GM23248 (cell line): Measurements from ENCODE around the gene ELL2. TPM values are rescaled to one million over a fixed set of nuclear protein-coding genes. Genes with fewer than 3 reads are reported as not detected.

Experiments
- DNase-seq: peaks from one replicate; pipeline ENCODE4 v3.0.0-alpha.2; 2015
- H2AFZ ChIP-seq: fragments of 200-600 bp; sonication (generic); 2 replicates; pipeline ENCODE4 v1.6.1; 2016; ENCODE audit warnings: antibody characterized with exemption
- H3F3A ChIP-seq: fragments of 200-600 bp; sonication (generic); 2 replicates; pipeline ENCODE4 v1.6.1; 2016; ENCODE audit warnings: mild to moderate bottlenecking, antibody characterized with exemption, mixed run types; ENCODE audit not compliant: insufficient read depth
- H3K27ac ChIP-seq: fragments of 200-600 bp; sonication (generic); 2 replicates; pipeline ENCODE4 v1.5.1; 2016; ENCODE audit warnings: mild to moderate bottlenecking
- H3K27me3 ChIP-seq: fragments of 200-600 bp; sonication (generic); replicated peaks from 2 replicates; pipeline ENCODE4 v1.6.1; 2016; ENCODE audit warnings: mild to moderate bottlenecking; ENCODE audit not compliant: insufficient read depth
- H3K36me3 ChIP-seq: fragments of 200-600 bp; sonication (generic); 2 replicates; pipeline ENCODE4 v1.6.1; 2016; ENCODE audit warnings: low read depth, mild to moderate bottlenecking
- H3K4me1 ChIP-seq: fragments of 200-600 bp; sonication (generic); 2 replicates; pipeline ENCODE4 v1.6.1; 2016; ENCODE audit warnings: mild to moderate bottlenecking; ENCODE audit not compliant: insufficient read depth
- H3K4me2 ChIP-seq: fragments of 200-600 bp; sonication (generic); one replicate; pipeline ENCODE4 v1.6.1; 2016; ENCODE audit warnings: mild to moderate bottlenecking; ENCODE audit not compliant: unreplicated experiment
- H3K4me3 ChIP-seq: fragments of 200-600 bp; sonication (generic); 2 replicates; pipeline ENCODE4 v1.5.1; 2016; ENCODE audit warnings: mild to moderate bottlenecking
- H3K79me2 ChIP-seq: fragments of 200-600 bp; sonication (generic); 2 replicates; pipeline ENCODE4 v1.6.1; 2016; ENCODE audit warnings: mild to moderate bottlenecking; ENCODE audit not compliant: insufficient read depth
- H3K9ac ChIP-seq: fragments of 200-600 bp; sonication (generic); 2 replicates; pipeline ENCODE4 v1.6.1; 2016; ENCODE audit warnings: mild to moderate bottlenecking
- H3K9me2 ChIP-seq: fragments of 200-600 bp; sonication (generic); 2 replicates; pipeline ENCODE4 v1.6.1; 2016; ENCODE audit warnings: mixed run types, mild to moderate bottlenecking, moderate library complexity; ENCODE audit not compliant: insufficient read depth
- H3K9me3 ChIP-seq: fragments of 200-600 bp; sonication (generic); one replicate; pipeline ENCODE4 v1.6.1; 2017; ENCODE audit warnings: low read depth
- H4K20me1 ChIP-seq: fragments of 200-600 bp; sonication (generic); 2 replicates; pipeline ENCODE4 v1.6.0; 2016; ENCODE audit not compliant: insufficient read depth
- EZH2 ChIP-seq: fragments of 200-600 bp; sonication (generic); IDR thresholded peaks from 2 replicates; pipeline ENCODE4 v1.6.1; 2018; ENCODE audit warnings: antibody characterized with exemption, mild to moderate bottlenecking; ENCODE audit not compliant: insufficient read depth, poor library complexity, severe bottlenecking
- EZH2phosphoT487 ChIP-seq: fragments of 200-600 bp; sonication (generic); IDR thresholded peaks from 2 replicates; pipeline ENCODE4 v1.6.1; 2018; ENCODE audit warnings: antibody characterized with exemption, moderate library complexity, mild to moderate bottlenecking, low read depth; ENCODE audit not compliant: insufficient read depth
- WGBS, 2 experiments: methylation state at CpG; one replicate each; pipeline ENCODE4 v1.1.6; 2015 to 2017; ENCODE audit warnings: low lambda C conversion rate in 2 of 2, low coverage in 1 of 2; ENCODE audit errors: missing lambda C conversion rate in 2 of 2; 5-methylcytosine and 5-hydroxymethylcytosine counted together
- in situ Hi-C: fragments of 300-500 bp; cut with MboI; formaldehyde crosslinking; loops from 2 replicates; pipeline ENCODE4 v1.15.0; 2020
- polyA plus RNA-seq: library from polyadenylated mRNA; unstranded; fragments of >200 nt; fragmentation: Nextera tagmentation; extraction: Ambion mirVana; gene quantifications from 2 replicates; pipeline ENCODE4 v1.2.1, GENCODE V29; 2016
- total RNA-seq: library from RNA; depleted of rRNA; stranded (reverse); fragments of >200 nt; shearing (Covaris generic); gene quantifications from 2 replicates; pipeline ENCODE4 v1.2.3, GENCODE V29; 2014

Gene ELL2
- total and polyA plus RNA-seq, 2 experiments from 2014 or later, result 159 to 243 TPM

DNA sequence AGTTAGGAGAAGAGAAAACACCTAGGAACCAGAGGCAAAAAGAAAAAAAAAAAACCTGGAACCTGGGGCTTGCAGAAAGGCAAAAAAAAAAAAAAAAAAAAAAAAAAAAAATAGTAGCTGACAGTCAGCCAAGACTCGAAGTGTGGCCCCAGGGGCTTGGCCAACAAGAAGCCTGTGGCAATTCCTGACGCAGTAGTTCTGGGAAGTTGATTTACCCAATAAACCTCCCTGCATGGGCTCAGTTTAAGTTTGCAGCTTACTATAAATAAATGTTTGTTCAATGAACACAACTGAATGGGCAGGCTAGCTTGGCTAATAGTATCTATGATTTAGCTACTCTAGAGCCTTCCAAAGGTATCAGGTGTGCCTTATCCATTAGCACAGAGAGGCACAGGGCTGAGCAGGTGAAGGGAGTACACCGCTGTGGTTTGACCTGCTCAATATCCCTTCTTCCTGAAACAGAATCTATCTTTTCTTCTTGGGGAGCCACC lies 117.9 kb downstream of the ELL2 start:
- peaks cover 44% of the 10 kb centered on the region for H3K4me1 ChIP-seq
- peak; percentile 56 for DNase-seq
- WGBS, 2 experiments, result 65 to 73% methylated on average over 3 of the region's 3 CpGs
- H3K9ac ChIP-seq, result no peak overlapping the region
- H3F3A ChIP-seq, result peaks cover 18% of the 10 kb centered on the region
- H2AFZ ChIP-seq, result no peak overlapping the region
- H3K4me3 ChIP-seq, result no peak overlapping the region
- H3K4me2 ChIP-seq, result no peak overlapping the region
- in situ Hi-C loops, result loop anchor here (10.0 kb wide), 1 partner anchor 179 kb away; no protein-coding TSS in a partner anchor
- peak overlapping the region; percentile 92; the same call in 1 of the 2 replicates for H3K27ac ChIP-seq
- no peaks in the 10 kb centered on the region for H3K9me2 ChIP-seq
- H3K27me3 ChIP-seq, result no peaks in the 10 kb centered on the region
- TF ChIP-seq EZH2 (no peak), EZH2phosphoT487 (no peak)
- no peaks in the 10 kb centered on the region for H4K20me1 ChIP-seq
- no peaks in the 10 kb centered on the region for H3K79me2 ChIP-seq
- no peaks in the 10 kb centered on the region for H3K9me3 ChIP-seq
- H3K36me3 ChIP-seq, result no peaks in the 10 kb centered on the region

DNA sequence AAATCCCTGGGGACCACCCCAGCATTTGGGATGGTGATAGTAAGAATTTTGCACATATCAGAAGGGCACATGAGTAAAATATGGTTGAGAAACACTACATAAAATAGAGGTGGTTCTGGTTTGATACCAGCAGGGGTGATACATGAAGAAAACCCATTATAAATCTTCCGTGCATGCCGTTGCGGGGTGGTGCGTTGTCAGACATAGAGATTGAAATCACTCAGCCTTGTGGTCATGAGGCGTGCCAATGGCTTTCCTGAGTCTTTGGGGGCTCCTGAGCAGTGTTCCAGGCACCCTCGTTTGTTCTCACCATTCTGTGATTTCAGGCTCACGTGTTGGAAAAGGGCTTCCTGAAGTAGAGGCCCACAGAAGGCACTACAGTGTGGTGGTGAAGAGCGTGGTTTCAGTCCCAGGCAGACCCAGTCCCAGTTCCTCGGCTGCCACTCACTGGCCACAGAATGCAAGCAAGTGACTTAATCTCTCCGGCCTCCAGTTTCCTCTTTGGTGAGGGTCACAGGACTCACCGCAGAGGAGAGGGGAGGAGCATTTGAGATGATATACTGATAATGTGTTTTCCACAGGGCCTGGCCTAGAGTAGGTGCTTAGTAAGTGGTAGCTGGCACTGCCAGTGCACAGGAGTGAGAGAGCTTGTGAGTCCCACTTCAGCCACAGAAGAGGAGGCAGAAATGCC lies 118.7 kb downstream of the ELL2 start:
- Histone ChIP-seq H3K9me2 (no peaks in the 10 kb centered on the region), H3K4me3 (no peak overlapping the region), H3K36me3 (no peaks in the 10 kb centered on the region), H3K9ac (no peak overlapping the region), H2AFZ (peak overlapping the region; percentile 43), H4K20me1 (no peaks in the 10 kb centered on the region), H3K4me2 (peak overlapping the region; percentile 46), H3K27me3 (no peaks in the 10 kb centered on the region), H3F3A (peaks cover 18% of the 10 kb centered on the region), H3K4me1 (peaks cover 37% of the 10 kb centered on the region), H3K27ac (peak overlapping the region; percentile 92), H3K79me2 (no peaks in the 10 kb centered on the region), H3K9me3 (no peaks in the 10 kb centered on the region)
- 81 to 84% methylated on average over 11 of the region's 11 CpGs for WGBS, 2 experiments
- DNase-seq, result peak; percentile 35
- in situ Hi-C loops, result loop anchor here (10.0 kb wide), 1 partner anchor 178 kb away; no protein-coding TSS in a partner anchor
- TF ChIP-seq EZH2 (no peak), EZH2phosphoT487 (no peak)

DNA sequence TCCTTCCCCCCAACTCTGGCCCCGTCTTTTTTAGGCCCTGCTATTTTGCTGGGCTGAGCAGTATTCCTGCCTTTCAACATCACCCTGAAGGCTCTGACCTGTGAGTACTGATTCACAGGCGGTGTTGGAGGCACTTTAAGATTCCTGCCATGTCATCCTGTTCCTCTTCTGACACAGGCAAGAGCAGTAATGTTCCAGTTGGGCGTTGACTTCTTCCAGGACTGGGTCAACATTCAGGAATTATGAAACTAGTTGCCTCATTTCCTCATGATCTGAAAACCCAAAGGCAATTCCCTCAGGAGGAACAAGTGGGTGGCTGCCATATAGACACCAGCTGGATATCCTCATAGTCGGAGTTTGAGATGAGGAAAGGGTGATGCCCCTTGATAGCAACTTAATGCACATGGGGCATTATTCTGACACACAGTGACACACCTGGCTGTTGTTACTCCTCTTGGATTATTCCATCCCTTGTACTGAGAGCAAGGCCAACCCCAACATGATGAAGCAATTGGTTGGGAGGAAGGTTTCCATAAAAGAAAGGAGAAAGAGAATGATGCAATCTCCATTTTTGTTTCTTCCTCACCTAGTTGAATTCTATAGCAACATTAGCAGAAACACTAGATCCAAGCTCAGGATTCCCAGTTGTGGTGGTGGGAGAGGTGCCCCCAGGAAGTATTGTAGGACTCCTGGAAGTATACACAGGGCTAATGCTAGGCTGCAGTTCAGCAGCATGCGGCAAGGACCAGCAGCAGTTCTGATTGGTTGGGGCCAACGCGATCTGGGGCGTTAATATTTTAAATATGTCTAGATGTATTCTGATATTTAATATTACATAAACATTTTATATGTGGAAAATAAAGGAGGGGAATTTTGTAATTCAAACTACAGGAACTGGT lies 119.5 kb downstream of the ELL2 start:
- Histone ChIP-seq H3K4me1 (peaks cover 28% of the 10 kb centered on the region), H3K36me3 (no peaks in the 10 kb centered on the region), H3K9me2 (no peaks in the 10 kb centered on the region), H3K79me2 (no peaks in the 10 kb centered on the region), H3K9ac (peak overlapping the region; percentile 56), H3K4me3 (no peak overlapping the region), H3K9me3 (no peaks in the 10 kb centered on the region), H2AFZ (peak overlapping the region; percentile 24; the same call in 1 of the 2 replicates), H3K27ac (peak overlapping the region; percentile 92), H3K4me2 (peak overlapping the region; percentile 46), H3F3A (peaks cover 18% of the 10 kb centered on the region), H3K27me3 (no peaks in the 10 kb centered on the region), H4K20me1 (no peaks in the 10 kb centered on the region)
- DNase-seq, result peak; percentile 98
- TF ChIP-seq EZH2phosphoT487 (no peak), EZH2 (no peak)
- in situ Hi-C loops, result loop anchor here (10.0 kb wide), 1 partner anchor 177 kb away; no protein-coding TSS in a partner anchor
- WGBS, 2 experiments, result 52 to 60% methylated on average over 8 of the region's 8 CpGs
